GM10266 (cell line): ENCODE measurements around the gene PTPN6.

Experiments used
- DNase-seq: peaks from one replicate; pipeline ENCODE4 v3.0.0; 2012; ENCODE audit errors: extremely low spot score
- TF ChIP-seq, protein P1 (sequence below): IDR thresholded peaks from 2 replicates; pipeline ENCODE4 v1.5.1; 2012; ENCODE audit warnings: mild to moderate bottlenecking, low read depth; ENCODE audit not compliant: control insufficient read depth, insufficient read depth; ENCODE audit errors: missing control alignments

Gene PTPN6

DNA sequence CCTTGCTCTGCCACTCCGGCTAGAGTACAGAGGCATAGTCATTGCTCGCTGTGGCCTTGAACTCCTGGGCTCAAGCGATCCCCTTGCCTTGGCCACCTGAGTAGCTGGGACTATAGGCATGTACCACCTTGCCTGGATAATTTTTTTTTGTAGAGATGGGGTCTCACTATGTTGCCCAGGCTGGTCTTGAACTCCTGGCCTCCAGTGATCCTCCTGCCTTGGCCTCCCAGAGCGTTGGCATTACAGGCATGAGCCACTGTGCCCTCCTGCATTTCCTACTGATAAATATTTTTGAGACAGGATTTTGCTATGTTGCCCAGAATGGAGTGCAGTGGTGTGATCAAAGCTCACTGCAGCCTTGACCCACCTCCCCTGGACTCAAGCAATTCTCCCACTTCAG is 28.9 kb downstream of the PTPN6 start:
- no peak for DNase-seq
- TF ChIP-seq, protein P1, sequence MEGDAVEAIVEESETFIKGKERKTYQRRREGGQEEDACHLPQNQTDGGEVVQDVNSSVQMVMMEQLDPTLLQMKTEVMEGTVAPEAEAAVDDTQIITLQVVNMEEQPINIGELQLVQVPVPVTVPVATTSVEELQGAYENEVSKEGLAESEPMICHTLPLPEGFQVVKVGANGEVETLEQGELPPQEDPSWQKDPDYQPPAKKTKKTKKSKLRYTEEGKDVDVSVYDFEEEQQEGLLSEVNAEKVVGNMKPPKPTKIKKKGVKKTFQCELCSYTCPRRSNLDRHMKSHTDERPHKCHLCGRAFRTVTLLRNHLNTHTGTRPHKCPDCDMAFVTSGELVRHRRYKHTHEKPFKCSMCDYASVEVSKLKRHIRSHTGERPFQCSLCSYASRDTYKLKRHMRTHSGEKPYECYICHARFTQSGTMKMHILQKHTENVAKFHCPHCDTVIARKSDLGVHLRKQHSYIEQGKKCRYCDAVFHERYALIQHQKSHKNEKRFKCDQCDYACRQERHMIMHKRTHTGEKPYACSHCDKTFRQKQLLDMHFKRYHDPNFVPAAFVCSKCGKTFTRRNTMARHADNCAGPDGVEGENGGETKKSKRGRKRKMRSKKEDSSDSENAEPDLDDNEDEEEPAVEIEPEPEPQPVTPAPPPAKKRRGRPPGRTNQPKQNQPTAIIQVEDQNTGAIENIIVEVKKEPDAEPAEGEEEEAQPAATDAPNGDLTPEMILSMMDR = no peak

DNA sequence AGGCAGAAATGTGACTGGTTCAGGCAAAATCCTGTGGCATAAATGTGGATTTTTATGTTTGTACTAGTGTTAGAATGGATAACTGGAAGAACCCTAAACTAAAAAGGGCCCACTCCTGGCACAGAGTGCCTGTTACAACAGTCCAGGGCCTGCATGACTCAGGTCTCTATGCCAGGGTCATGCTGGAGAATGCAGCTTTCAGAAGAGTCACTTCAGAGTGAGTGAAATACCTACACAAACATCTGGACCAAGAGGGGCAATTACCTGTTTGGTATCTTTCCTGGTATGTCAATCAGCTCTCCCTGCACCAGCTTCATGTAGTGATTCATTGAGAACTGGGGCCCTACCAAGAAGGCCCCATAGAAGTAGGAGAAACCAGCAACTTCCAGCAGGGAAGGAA is 29.6 kb downstream of the PTPN6 start:
- TF ChIP-seq, protein P1 = no peak
- DNase-seq = no peak

GRCh38 chr12:6981152-6982052 is 30.2 kb downstream of the PTPN6 start:
- TF ChIP-seq, protein P1 = no peak

GRCh38 chr12:6982532-6982931 is 31.4 kb downstream of the PTPN6 start:
- no peak for DNase-seq
- TF ChIP-seq, protein P1 = no peak

More at GRCh38 chr12:6981152-6982052, 30.2 kb downstream of the PTPN6 start:
- DNase-seq = no peak

DNA sequence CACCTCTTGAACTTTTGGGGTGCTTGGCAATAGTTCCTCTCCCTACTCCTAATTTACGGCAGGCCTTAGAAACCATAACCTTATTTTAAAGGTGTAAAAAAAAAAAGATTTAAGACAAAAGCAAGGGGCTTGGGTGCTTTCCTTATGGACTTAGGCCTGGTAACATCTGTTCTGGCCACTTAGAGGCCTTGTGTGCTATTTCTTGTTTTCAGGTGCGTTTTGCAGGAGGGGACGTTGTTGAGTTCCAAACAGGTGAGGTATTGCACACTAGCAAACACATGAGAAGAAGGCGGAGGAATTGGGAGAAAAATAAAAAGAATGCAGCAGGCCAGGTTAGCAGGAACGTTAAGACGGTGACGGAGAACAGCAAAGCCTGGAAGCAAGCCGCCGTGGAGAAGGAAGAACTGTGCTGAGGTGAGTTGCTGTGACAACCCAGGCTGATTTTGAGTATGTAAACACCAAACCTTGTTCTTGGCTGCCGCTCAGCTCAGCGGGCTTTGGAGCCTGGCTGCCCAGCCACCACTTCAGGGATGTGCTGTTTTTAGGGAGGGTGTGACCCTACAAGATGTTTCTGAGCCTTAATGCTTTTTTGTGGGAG is 36.9 kb downstream of the PTPN6 start:
- TF ChIP-seq, protein P1 = no peak
- DNase-seq = no peak

GRCh38 chr12:6996040-6996441 is 44.9 kb downstream of the PTPN6 start:
- TF ChIP-seq, protein P1 = no peak

More at GRCh38 chr12:6996040-6996441, 44.9 kb downstream of the PTPN6 start:
- DNase-seq = no peak
